Frontal cortex (tissue), 4 donors: ENCODE measurements around the gene SGMS2. TPM values are rescaled to one million over a fixed set of nuclear protein-coding genes. Genes with fewer than 3 reads are reported as not detected.
"Not testable (repeated sequence)": the region's sequence is repeated elsewhere in the genome, so short reads cannot be mapped to it uniquely, and the experiment has no call there.

Experiments used
- DNase-seq, 2 donors: peaks; one replicate each; pipeline ENCODE4 v3.0.0; 2012; ENCODE audit warnings: low spot score in 2 of 2
- FAIRE-seq: peaks from 2 replicates; lab custom pipeline; 2012; peaks lifted over from hg19 to GRCh38; lab: Jason Lieb, UNC
- total RNA-seq: library from RNA; depleted of rRNA; stranded (reverse); fragments of >200 nt; gene quantifications from one replicate; pipeline ENCODE4 v1.2.3, GENCODE V29; 2014
- donor health status: control.
- donor health status: control.
- donor health status: control.

SGMS2 gene
- total RNA-seq, 1 donor from 2014 or later, result 0.41 TPM

DNA sequence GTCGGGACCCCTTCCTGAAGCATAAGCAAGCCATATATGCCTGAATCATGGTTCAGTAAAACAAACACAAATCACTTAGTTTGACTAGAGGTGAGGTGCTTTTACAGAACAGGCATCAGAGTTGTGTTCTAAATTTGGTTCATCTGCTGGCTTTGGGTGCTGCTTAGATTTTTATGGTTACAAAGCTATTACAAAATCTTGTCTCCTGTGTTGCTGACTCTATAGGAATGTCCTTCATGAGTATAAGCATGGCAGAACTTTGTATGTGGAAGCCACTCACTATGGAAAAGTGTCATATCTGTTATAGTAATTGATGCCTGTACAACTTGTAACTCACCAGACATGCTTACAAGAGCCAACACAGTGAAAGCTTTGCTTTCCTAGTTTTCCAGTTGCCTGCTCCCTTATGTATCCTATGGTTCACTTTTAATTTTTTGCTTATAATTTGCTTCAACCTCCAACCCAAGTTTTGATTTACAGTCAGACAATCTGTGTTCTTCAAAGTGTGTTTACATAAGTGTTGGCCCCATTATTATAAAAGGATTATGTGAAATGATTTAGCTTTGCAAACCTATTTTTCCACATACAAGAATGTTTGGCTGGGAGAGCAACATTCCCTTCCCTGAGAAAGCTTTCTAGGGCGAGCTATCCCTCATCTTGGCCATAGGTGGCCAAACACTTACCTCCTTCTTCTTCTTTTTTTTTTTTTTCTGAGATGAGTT is 76.6 kb downstream of the SGMS2 start:
- no peak for FAIRE-seq
- DNase-seq, result no peak

DNA sequence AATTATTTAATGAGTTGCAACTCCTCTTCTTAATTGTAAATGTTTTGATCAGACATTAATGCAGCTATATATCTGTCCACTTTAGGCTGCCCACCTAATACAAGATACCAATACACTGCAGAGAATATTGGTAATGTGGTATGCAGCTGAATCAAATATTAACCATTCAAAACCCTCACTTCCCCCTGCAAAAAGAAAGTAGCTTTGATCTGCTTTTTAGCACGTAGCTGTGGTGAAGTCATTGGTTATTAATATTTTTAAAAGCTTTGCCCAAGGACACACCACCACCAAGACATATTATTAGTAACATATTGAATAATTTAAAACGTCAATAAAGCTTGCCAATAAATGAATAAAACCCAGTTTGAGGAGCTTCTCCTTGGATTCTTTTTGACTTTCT is 78.0 kb downstream of the SGMS2 start:
- FAIRE-seq, result no peak
- no peak for DNase-seq

DNA sequence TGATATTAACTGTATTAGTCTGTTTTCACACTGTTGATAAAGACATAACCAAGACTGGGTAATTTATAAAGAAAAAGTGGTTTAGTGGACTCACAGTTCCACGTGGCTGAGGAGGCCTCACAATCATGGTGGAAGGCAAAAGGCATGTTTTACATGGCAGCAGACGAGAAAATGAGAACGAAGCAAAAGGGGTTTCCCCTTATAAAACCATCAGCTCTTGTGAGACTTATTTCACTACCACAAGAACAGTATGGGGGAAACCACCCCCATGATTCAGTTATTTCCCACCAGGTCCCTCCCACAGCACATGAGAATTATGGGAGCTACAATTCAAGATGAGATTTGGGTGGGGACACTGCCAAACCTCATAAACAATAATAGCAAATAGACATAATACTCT is 80.3 kb downstream of the SGMS2 start:
- DNase-seq, FAIRE-seq: not testable (repeated sequence)

DNA sequence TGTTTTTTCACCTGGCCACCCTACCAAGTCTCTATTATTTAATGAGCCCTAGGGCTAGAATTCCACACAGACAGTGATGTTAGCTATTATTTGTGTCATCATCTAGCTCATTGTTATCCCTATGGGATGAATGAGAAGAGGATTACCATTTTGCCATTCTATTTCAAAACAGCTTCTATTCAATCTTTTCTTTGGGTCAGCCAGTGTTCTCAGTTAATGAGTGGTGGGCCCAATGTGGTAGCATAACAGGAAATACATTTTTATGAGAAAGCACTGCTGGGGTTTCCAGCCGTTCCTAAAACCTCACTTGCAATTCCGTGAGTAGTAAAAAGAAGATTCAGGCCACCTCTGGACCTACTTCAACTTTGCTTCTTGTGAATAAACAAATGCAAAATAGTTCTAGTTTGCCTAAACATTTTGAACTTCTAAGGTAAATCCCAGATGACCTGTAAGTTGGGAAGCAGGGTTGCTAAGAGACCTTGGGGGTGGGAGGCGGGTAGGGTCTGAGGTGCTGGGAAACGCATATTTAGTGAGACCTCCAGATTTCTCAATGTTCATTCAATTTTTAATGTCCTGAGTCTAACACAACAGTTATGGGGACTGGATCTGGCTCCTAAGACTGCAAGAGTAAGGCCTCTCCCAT is 81.8 kb downstream of the SGMS2 start:
- no peak for FAIRE-seq
- no peak for DNase-seq

DNA sequence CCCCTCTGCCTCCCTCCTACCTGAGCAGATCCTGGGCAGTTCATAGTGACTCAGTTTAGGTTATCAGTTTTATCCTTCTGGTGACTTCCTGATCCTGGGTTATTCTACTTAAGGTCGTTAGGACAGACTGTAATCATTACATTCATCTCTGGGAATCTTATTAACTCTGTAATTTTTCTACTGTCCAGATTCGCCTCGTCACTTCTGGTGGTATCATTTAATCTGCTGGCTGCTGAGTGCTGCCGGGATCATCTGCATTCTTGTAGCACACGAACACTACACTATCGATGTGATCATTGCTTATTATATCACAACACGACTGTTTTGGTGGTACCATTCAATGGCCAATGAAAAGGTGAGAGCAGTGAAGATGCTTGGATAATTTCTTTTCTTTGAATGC is 83.6 kb downstream of the SGMS2 start:
- DNase-seq (no peak), FAIRE-seq (no peak)

DNA sequence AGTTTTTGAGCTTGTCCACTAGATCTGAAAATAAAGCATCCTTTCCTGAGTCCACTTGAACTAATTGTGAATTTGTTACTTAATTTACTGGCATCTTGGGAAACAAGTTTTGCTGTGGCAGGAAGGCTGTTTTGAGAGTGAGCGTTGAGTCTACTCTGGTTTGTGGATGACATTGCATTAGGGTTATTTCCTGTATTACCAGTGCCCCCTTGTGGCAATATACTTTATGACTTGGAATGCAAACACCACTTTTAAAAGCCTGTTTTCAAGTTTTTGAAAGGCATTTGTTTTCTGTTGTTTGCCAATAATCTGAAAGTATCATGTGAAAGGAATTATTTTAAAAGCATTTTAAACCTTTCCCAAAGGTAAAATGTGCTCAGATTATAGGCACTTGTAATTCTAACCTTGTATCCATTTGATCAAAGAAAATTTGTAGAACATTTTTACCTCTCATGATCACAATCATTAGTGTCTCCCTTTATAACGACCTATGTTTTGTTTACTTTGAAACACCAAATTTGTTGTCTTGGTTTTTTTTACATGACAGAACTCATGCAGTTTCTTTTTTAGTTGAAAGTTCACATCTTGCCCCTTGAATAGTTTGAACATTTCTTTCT is 88.7 kb downstream of the SGMS2 start:
- DNase-seq (peak in 1 of 2 donors; percentile 24), FAIRE-seq (peak; percentile 97)

DNA sequence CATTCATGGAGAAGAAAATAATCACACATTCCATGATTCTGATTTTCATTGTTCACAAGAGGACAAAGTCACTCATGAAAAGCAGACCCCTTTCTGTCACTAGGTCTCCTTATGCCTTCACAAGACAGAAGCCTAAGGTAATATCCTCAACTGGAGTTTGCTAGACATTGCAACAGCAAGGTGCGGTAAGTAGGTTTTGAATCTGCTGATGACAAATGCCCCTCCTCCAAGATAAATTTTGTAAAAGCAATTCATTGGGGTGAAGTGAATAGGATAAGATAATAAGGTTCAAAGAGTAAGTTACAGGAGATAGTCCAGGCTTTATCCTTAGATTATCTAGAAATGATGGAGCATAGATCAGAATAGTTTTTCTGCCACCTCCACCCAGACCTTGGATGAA is 90.5 kb downstream of the SGMS2 start:
- FAIRE-seq, result no peak
- no peak for DNase-seq

DNA sequence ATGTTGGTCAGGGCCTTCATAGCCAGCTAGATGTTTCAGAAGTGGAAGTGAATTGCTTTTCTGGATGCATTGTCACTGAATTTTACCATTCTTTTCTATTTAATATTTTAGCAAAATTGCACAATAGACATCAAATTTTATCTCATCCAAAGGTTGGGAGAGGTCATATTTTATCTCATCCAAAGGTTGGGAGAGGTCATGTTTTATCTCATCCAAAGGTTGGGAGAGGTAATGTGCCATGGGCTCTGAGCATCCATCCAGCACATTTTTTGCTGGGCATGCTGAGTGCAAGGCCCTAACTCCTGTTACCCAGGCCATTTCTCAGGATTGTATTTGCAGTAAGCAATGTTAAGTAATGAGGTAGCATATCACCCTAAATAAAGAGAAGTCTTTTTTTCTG is 91.9 kb downstream of the SGMS2 start:
- FAIRE-seq, result no peak
- DNase-seq, result no peak

DNA sequence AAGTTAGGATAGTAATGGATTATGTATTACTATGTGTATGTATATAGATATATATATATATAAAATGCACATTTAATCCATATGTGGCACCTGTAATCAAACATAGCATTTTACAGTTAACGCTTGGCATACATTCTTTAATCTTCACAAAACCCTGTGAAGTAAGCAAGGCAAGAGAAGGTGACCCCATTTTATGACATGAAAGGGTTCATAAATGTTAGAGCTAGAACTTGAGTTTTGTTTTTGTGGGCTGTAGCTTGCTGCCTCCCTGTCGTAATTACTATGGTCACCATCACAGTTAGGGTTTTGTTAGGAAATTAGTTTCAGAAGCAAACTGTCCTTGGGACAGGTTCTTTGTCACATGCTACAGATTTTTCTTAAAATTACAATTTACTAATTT is 92.8 kb downstream of the SGMS2 start:
- DNase-seq (no peak), FAIRE-seq (no peak)

DNA sequence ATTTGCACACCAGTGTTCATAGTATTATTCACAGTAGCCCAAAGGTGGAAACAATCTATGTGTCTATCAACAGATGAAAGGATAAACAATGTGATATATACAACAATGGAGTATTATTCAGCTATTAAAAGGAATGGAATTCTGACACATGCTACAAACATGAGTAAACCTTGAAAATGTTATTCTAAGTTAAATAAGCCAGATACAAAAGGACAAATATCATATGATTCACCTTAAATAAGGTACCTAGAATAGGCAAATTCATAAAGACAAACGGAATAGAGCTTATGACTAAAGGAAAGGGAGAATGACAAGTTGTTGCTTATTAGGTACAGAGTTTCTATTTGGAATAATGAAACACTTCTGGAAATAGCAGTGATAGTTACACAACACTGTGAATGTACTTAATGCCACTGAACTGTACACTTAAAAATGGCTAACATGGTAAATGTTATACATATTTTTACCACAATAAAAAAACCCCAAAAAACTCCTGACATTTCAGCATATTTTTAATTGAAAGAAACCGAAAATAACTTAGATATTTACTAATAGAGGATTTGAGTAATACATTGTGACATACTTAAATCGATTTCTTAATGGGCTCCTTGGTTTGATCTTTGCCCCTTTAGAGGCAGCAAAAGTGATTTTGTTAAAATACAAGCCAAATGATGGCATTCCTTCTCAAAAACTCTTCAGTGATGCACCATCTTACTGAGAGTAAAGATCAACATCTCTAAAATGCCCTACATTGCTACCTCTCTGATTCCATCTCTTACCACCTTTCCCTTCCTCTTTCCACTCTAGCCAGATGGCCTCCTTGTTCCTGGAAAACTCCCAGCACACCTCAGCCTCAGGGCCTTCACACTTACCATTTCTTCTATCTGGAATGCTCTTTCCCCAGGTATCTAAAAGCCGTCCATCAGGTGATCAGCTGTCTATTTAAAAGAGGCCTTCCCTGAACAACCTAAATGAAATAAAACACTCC is 98.0 kb downstream of the SGMS2 start:
- DNase-seq (no peak), FAIRE-seq (no peak)

DNA sequence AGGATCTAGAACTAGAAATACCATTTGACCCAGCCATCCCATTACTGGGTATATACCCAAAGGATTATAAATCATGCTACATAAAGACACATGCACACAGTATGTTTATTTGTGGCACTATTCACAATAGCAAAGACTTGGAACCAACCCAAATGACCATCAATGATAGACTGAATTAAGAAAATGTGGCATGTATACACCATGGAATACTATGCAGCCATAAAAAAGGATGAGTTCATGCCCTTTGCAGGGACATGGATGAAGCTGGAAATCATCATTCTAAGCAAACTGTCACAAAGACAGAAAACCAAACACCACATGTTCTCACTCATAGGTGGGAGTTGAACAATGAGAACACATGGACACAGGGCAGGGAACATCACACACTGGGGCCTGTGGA is 101.0 kb downstream of the SGMS2 start:
- not testable (repeated sequence) for FAIRE-seq, DNase-seq

DNA sequence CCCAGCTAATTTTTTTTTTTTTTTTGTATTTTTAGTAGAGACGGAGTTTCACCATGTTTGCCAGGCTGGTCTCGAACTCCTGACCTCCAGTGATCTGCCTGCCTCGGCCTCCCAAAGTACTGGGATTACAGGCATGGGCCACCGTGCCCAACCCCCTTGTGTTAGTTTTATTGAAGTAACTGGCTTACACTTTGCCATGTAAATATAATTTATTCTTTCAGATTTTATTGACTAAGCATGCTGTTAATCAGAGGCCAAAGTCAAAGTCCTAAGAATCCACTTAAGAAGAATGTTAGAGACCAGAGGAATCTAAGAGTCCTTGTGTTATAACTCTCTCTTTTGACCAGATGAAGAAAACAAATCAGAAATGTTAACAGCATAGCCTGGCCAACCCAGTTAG is 102.1 kb downstream of the SGMS2 start:
- DNase-seq, FAIRE-seq: not testable (repeated sequence)

DNA sequence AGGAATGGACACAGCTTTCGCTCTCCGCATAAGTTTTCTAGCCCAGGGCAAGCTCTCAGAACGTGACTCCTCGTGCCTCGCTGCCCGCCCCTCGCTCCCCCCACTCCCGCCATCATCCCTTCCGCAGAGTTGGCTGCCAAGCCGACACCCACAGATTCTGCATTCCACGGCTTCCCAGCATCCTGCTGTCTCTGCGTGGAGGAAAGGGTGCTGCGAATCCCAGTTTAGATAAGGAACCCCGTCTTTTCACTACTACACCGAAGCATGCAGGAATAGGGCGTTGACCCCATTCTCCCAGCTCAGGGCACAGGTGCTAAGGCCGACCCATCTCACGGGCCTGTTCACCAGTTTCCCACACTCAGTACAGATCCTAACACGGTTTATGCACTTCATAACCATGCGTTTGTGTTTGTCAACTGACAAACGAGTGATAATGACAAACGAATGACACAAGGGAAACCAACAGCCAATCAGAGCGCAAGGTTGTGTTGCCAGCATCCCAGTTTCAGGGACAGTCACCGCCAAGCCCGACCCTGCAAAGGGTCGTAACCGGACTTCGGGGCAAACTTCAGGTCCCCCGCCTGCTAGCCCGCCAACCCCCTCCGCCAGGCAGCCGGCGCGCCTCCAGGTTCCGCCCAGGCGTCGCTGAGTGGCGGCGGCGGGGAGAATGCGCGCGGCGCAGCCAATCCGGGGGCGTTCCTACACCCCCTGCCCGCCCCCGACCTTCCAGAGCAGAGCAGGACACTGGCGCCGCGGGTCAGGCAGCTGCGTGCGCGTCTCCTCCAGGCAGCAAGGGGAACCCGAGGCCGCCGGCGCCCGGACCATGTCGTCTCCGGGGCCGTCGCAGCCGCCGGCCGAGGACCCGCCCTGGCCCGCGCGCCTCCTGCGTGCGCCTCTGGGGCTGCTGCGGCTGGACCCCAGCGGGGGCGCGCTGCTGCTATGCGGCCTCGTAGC is 106.4 kb downstream of the SGMS2 start, which contains the start of gene CYP2U1:
CYP2U1 (plus strand) TSS at position 729 of the 954 bp plus-strand sequence; CDS start at position 824, 95 bp downstream.
- FAIRE-seq (no peak), DNase-seq (peak; percentile 89 to 91)

DNA sequence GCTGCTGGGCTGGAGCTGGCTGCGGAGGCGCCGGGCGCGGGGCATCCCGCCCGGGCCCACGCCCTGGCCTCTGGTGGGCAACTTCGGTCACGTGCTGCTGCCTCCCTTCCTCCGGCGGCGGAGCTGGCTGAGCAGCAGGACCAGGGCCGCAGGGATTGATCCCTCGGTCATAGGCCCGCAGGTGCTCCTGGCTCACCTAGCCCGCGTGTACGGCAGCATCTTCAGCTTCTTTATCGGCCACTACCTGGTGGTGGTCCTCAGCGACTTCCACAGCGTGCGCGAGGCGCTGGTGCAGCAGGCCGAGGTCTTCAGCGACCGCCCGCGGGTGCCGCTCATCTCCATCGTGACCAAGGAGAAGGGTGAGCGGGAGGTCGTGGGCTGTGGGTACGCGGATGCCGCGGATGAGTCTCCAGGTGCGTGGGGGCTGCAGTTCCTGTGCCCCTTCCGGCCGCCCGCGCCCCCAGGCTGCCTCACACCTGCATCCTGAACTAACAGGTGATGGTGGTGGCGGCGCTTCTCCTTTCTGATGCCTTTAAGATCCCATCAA is 107.1 kb downstream of the SGMS2 start:
- no peak for FAIRE-seq

DNA sequence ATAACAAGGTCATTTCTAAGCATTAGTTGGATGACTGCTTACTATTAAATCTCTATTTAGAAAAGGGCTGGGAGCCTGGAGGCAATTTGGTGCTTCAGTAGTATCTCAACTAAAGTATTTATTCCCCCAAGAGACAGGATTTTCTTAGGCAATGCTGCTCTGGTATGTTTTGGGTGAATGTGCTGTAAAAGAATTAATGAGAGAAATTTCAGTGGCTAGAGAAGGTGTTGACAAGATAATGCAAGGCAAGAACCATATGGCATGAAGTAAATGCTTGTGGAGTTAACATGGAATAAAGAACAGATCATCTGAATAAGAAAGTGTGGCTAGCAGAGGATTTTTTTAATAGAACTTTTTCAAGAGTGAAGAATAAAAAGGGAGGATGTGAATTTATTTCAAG is 110.5 kb downstream of the SGMS2 start:
- FAIRE-seq, result no peak

More for the DNA sequence above, 107.1 kb downstream of the SGMS2 start:
- DNase-seq, result peak; percentile 15 to 23

DNA sequence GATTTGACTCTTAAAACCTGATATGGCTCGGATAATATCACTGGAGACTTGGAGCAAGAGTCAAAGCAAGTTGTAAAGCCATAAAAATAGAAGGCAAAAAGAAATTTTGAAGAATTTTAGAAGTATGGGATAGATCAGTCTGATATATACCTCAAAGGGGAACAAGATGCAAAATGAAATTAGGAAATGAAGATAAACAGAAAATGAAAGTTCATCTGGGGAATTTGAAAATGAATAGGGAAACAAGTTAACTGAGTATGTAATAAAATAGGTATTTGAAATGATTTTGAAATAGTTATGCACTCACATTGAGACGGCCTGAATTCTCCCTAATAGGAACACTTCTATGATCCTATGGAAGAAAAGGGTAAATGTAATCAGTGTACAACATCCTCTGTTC is 112.3 kb downstream of the SGMS2 start:
- FAIRE-seq (no peak), DNase-seq (no peak)

More for the DNA sequence above, 110.5 kb downstream of the SGMS2 start:
- no peak for DNase-seq

DNA sequence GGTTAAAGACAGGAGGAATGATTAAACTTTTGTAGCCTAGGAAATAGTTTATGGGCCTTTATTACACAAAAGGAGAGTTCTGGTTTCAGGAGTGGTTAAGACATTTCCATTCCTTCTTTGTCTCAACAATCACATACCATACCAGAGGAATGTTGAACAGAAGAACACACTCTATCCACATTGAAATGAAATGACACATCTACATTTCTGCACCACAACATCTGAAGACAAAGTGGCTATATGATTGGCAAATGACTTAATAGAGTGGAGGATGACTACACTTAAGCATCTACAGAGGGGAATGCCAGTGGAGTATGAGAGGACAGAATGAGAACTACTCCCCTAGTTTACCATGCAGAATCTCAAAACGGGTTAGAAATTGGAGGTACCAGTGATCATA is 114.6 kb downstream of the SGMS2 start:
- FAIRE-seq (no peak), DNase-seq (no peak)

DNA sequence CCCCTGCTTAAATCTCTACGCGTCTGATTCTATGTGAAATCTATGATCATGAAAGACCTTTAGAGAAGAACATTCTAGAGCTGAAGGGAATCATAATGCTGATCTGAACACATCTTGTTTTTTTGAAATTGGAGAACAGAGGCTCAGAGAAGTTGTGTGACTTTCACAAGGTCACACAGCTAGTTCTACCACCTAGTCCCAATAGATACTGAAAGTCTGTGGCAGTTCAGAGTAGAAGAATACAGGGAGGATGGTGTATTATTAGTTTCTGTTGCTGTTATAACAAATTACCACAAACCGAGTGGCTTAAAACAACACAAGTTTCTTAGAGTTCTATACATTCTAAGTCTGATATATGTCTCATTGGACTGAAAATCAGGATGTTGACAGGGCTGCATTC is 121.1 kb downstream of the SGMS2 start:
- DNase-seq (no peak), FAIRE-seq (no peak)
